B cell (primary cell): ENCODE results near the gene FAF1.

Experiments used
- CTCF ChIP-seq: fragments of 200-600 bp; IDR thresholded peaks from one replicate; pipeline ENCODE4 v1.8.0; 2022; ENCODE audit warnings: antibody characterized with exemption, mild to moderate bottlenecking
- EZH2 ChIP-seq: IDR thresholded peaks from 2 replicates; pipeline ENCODE4 v1.6.1; 2012; ENCODE audit warnings: borderline replicate concordance, low read depth, mild to moderate bottlenecking, moderate library complexity, low read length; ENCODE audit not compliant: insufficient read depth, poor library complexity, severe bottlenecking

DNA sequence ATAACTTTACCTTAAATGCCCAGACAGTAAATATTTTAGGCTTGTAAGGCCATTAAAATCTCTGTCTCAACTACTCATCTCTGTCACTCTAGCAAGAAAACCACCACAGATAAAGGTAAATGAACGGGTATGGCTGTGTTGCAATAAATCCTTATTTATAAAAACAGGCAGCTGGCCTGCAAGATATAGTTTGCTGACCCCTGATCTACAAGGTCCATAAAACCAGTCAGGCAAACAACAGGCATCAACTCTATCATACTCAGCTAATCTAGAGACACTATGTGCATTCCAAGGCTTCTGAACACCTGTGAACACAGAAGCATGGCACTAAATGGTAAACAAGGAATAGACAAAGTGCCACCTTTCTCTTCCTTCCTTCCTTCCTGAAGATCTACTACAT is 9.7 kb downstream of the FAF1 start:
- TF ChIP-seq CTCF (no peak), EZH2 (no peak)
